Spleen (tissue), 7 donors: ENCODE data around the gene FA2H.

Experiments
- CTCF ChIP-seq, 11 experiments: fragments of 200-600 bp in 7 of 11; fragments of 450-650 bp in 4 of 11; sonication (generic) in 4 of 11; IDR thresholded peaks in 8 of 11; conservative IDR thresholded peaks in 3 of 11; 1 replicate in 7 of 11; 2 replicates in 4 of 11; pipeline versions ENCODE4 v1.4.0 to v1.8.0; 2016 to 2021; ENCODE audit warnings: antibody characterized with exemption in 11 of 11, inconsistent platforms in 4 of 11, mild to moderate bottlenecking in 1 of 11
- POLR2AphosphoS5 ChIP-seq, 3 donors: sonication (generic); formaldehyde crosslinking; IDR thresholded peaks; one replicate each; pipeline ENCODE4 v1.5.1; 2017; ENCODE audit warnings: antibody characterized with exemption in 3 of 3
- donor health status: DM: no; HTN: no; CAD: no; lungs with moderate emphysema.
- donor health status: DM: no; HTN: no; CAD: no.
- donor health status: DM: no; HTN: no; CAD: no.

- TF ChIP-seq CTCF (IDR thresholded peaks at IDR 0.05 in 8 of 11, conservative IDR thresholded peaks at IDR 0.05 in 3 of 11) (no peak), POLR2AphosphoS5 (IDR thresholded peaks at IDR 0.05) (no peak)
Measured at GRCh38 chr16:74744566-74744965, 30.1 kb downstream of the FA2H start.
